Measurements from ENCODE around the gene SLC8A3. TPM values are rescaled to one million over a fixed set of nuclear protein-coding genes. Genes with fewer than 3 reads are reported as not detected.

The SLC8A3 gene
- total RNA-seq, 4 donors from 2014 or later, result 0.85 to 1.8 (median 1.0) TPM; not detected in 1

- H3K27me3 ChIP-seq, result no peaks in the 10 kb centered on the region
- no peaks in the 10 kb centered on the region for H3K4me1 ChIP-seq
- H3K36me3 ChIP-seq, result no peaks in the 10 kb centered on the region
- TF ChIP-seq, protein P1, sequence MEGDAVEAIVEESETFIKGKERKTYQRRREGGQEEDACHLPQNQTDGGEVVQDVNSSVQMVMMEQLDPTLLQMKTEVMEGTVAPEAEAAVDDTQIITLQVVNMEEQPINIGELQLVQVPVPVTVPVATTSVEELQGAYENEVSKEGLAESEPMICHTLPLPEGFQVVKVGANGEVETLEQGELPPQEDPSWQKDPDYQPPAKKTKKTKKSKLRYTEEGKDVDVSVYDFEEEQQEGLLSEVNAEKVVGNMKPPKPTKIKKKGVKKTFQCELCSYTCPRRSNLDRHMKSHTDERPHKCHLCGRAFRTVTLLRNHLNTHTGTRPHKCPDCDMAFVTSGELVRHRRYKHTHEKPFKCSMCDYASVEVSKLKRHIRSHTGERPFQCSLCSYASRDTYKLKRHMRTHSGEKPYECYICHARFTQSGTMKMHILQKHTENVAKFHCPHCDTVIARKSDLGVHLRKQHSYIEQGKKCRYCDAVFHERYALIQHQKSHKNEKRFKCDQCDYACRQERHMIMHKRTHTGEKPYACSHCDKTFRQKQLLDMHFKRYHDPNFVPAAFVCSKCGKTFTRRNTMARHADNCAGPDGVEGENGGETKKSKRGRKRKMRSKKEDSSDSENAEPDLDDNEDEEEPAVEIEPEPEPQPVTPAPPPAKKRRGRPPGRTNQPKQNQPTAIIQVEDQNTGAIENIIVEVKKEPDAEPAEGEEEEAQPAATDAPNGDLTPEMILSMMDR (IDR thresholded peaks at IDR 0.05), result no peak
- TF ChIP-seq POLR2A (IDR thresholded peaks at IDR 0.05), result no peak
- no peak overlapping the region for H3K4me3 ChIP-seq
- no peak overlapping the region for H3K27ac ChIP-seq
- intact Hi-C loops (cut with DNase I; ENCODE audit: low total_unique reads), result no loop called here
- H3K9me3 ChIP-seq, result no peaks in the 10 kb centered on the region
- DNase-seq, result no peak
Measured at GRCh38 chr14:70064136-70064865, 124.5 kb downstream of the SLC8A3 start.

DNA sequence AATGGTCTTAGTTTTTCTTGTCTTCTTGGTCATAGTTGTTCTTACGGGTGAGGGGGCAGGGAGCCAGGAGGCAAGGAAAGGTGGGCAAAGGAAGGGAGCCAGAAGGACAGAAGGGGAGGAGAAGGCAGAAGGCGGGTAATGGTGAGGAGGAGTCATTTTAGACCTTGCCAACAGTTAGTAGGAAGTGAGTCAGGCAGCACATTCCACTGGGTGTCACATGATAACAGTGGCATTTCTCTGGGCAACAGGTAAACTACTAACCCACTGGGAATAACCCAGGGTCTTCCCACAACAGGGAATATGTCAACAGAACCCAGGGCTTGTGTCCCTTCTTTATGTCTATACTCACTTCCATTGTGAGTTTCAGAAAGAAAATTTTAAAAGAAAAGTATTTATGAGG, 127.6 kb downstream of the SLC8A3 start:
- Histone ChIP-seq H3K27me3 (no peaks in the 10 kb centered on the region), H3K36me3 (no peaks in the 10 kb centered on the region), H3K9me3 (no peaks in the 10 kb centered on the region), H3K4me1 (no peaks in the 10 kb centered on the region), H3K4me3 (no peak overlapping the region), H3K27ac (no peak overlapping the region)
- no peak for DNase-seq
- intact Hi-C loops (cut with DNase I; ENCODE audit: low total_unique reads), result no loop called here
- TF ChIP-seq, protein P1 (IDR thresholded peaks at IDR 0.05), result no peak
- TF ChIP-seq POLR2A (IDR thresholded peaks at IDR 0.05), result no peak

GRCh38 chr14:70059545-70059944, 129.2 kb downstream of the SLC8A3 start:
- Histone ChIP-seq H3K27ac (no peak overlapping the region), H3K9me3 (no peaks in the 10 kb centered on the region), H3K27me3 (no peaks in the 10 kb centered on the region), H3K4me1 (no peaks in the 10 kb centered on the region), H3K4me3 (no peak overlapping the region), H3K36me3 (no peaks in the 10 kb centered on the region)
- no peak for TF ChIP-seq POLR2A (IDR thresholded peaks at IDR 0.05)
- DNase-seq, result no peak
- intact Hi-C loops (cut with DNase I; ENCODE audit: low total_unique reads), result no loop called here

DNA sequence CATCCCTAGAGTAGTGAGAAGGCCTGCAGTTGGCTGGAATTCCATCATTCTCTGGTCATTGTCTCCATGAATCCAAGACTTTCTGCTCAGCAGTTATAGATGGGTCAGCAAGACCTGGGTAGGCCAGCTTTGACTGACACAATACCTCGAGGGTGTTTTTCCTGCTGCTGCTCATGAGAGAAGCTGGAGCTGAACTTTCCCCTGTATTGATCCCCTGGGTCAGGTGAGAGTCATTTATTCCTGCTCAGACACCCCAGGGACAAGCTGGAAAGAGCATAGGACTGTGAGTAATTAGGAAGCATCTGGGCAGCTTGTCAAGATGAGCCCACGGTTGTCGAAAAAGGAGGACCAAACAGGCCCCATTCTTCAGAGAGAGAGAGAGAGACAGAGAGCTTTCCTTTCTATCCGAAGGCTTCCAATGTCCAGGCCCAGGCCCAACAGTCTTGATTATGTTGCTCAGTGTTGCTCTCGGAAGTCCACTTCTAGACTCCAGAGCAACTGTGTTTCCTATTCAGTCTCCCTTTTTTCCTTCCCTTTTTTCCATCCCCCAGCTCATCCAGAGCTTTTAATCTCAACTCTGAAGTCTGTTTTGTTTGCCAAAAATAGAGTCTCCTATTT, 131.1 kb downstream of the SLC8A3 start:
- no peaks in the 10 kb centered on the region for H3K27me3 ChIP-seq
- intact Hi-C loops (cut with DNase I; ENCODE audit: low total_unique reads), result no loop called here
- no peak overlapping the region for H3K27ac ChIP-seq
- no peaks in the 10 kb centered on the region for H3K9me3 ChIP-seq
- TF ChIP-seq, protein P1 (IDR thresholded peaks at IDR 0.05), result no peak
- TF ChIP-seq POLR2A (IDR thresholded peaks at IDR 0.05), result no peak
- no peak overlapping the region for H3K4me3 ChIP-seq
- H3K36me3 ChIP-seq, result no peaks in the 10 kb centered on the region
- H3K4me1 ChIP-seq, result no peaks in the 10 kb centered on the region
- DNase-seq, result no peak

GRCh38 chr14:70052990-70053389, 135.8 kb downstream of the SLC8A3 start:
- DNase-seq, result no peak
- Histone ChIP-seq H3K9me3 (no peaks in the 10 kb centered on the region), H3K27ac (no peak overlapping the region), H3K36me3 (no peaks in the 10 kb centered on the region), H3K4me1 (no peaks in the 10 kb centered on the region), H3K27me3 (no peaks in the 10 kb centered on the region), H3K4me3 (no peak overlapping the region)
- intact Hi-C loops (cut with DNase I; ENCODE audit: low total_unique reads), result no loop called here
- TF ChIP-seq, protein P1 (IDR thresholded peaks at IDR 0.05), result no peak
- no peak for TF ChIP-seq POLR2A (IDR thresholded peaks at IDR 0.05)

All from uterus (tissue), 4 donors.